Aorta (tissue), 5 donors: ENCODE measurements around the gene DHCR24. TPM values are rescaled to one million over a fixed set of nuclear protein-coding genes. Genes with fewer than 3 reads are reported as not detected.
A peak's percentile ranks its signal among the peaks of the same experiment; 100 is the strongest.

Source experiments
- ATAC-seq: fragments of 200-7000 bp; cut with Tn5 transposase; one replicate; pipeline ENCODE4 v1.9.1; 2022; ENCODE audit warnings: moderate library complexity; ENCODE audit not compliant: low FRiP score
- DNase-seq, 2 donors: peaks; one replicate each; pipeline ENCODE4 v3.0.0-alpha.2; 2020
- H3K27ac ChIP-seq, 2 donors: one replicate each; pipeline ENCODE4 v1.5.1; 2013; ENCODE audit warnings: low read length in 2 of 2, mild to moderate bottlenecking in 2 of 2, moderate library complexity in 2 of 2, control low read depth in 1 of 2, inconsistent platforms in 1 of 2, low read depth in 1 of 2
- H3K27me3 ChIP-seq, 2 donors: one replicate each; pipeline ENCODE4 v1.6.1; 2013; ENCODE audit warnings: control low read depth in 1 of 2, low read length in 1 of 2, mild to moderate bottlenecking in 1 of 2, moderate library complexity in 1 of 2; ENCODE audit not compliant: insufficient read depth in 2 of 2, control insufficient read depth in 1 of 2
- H3K36me3 ChIP-seq, 2 donors: one replicate each; pipeline ENCODE4 v1.6.1; 2013; ENCODE audit warnings: control low read depth in 1 of 2, low read length in 1 of 2, mild to moderate bottlenecking in 1 of 2; ENCODE audit not compliant: insufficient read depth in 2 of 2, control insufficient read depth in 1 of 2
- H3K4me1 ChIP-seq, 2 donors: one replicate each; pipeline ENCODE4 v1.6.1; 2013; ENCODE audit warnings: low read length in 2 of 2, control low read depth in 1 of 2, mild to moderate bottlenecking in 1 of 2, moderate library complexity in 1 of 2; ENCODE audit not compliant: insufficient read depth in 2 of 2, control insufficient read depth in 1 of 2
- H3K4me3 ChIP-seq, 2 donors: one replicate each; pipeline ENCODE4 v1.5.1; 2013; ENCODE audit warnings: low read length in 2 of 2, control low read depth in 1 of 2, mild to moderate bottlenecking in 1 of 2
- H3K9me3 ChIP-seq: one replicate; pipeline ENCODE4 v1.6.1; 2013; ENCODE audit warnings: mild to moderate bottlenecking, low read length; ENCODE audit not compliant: control insufficient read depth
- WGBS, 2 donors: extraction: QIAGEN DNeasy Blood & Tissue Kit; methylation state at CpG; one replicate each; pipeline ENCODE4 v1.1.7; 2013; 5-methylcytosine and 5-hydroxymethylcytosine counted together
- intact Hi-C, 2 donors: fragments of 100-400 bp; cut with DNase I; formaldehyde crosslinking; loops; one replicate each; pipeline versions ENCODE4 v1.14.2 to v1.15.0; 2022
- polyA plus RNA-seq, 2 donors: library from polyadenylated mRNA; stranded (reverse); fragments of 200-250 nt; gene quantifications; one replicate each; pipeline ENCODE4 v1.2.3, GENCODE V29; 2013
- total RNA-seq, 2 donors: library from RNA; stranded (reverse); fragmentation: NEBNext Ultra II Directional; extraction: Animal tissue kit (Norgen Biotek cat#: 25700); gene quantifications; one replicate each; pipeline ENCODE4 v1.2.1, GENCODE V29; 2021
- donor health status: healthy with polysubstance abuse.
- donor health status: Bipolar disorder and iron deficiency.
- donor health status: DM: no; HTN: no; CAD: no.
- donor health status: DM: no; HTN: no; CAD: no.
- donor health status: DM: yes; HTN: yes; CAD: no.

The DHCR24 gene
- total and polyA plus RNA-seq, 4 donors: 5.1 to 29.6 (median 16.0) TPM

DNA sequence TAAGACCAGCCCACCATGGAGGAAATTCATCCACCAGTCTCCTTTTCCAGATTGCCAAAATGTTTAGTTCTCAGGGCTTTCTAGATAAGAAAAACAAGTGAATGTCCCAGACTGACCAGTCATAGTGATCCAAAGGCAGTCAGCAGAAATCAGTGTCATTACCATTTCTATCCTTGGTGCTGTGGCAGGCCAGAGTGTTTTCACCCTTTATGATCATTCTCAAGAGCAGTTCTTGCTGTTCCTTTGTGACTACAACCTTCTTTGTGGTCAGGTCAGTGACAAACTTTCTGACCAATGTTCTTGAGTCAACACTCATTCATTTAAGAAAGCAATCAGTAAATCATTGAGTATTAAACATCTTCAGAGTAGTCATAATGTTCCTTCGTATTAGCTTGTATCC lies 7.3 kb upstream of the DHCR24 start:
- ATAC-seq (no peak), DNase-seq (no peak)
- Histone ChIP-seq H3K4me3 (no peak overlapping the region), H3K36me3 (no peaks in the 10 kb centered on the region), H3K27me3 (no peaks in the 10 kb centered on the region), H3K27ac (no peak overlapping the region), H3K9me3 (no peaks in the 10 kb centered on the region), H3K4me1 (no peaks in the 10 kb centered on the region)
- 94 to 95% methylated on average over 1 of the region's 1 CpG for WGBS, 2 donors
- intact Hi-C loops: no loop called here

DNA sequence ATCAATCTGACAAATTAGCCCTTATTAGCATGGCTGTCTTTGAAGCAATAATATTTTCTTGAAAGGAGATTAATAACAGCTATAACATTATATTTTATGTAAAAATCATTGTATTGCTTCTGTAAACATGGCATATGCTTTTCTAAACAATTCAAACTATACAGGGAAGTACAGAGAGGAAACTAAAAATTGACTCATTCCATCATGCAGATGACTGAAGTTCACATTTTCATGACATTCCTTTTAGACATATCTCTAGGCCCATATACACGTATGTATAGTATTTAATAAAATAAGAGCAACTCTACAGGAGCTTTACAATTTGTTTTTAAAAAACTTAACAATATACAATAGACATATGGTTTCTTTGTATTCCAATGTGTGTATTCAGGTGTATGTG lies 5.6 kb upstream of the DHCR24 start:
- H3K4me1 ChIP-seq: no peaks in the 10 kb centered on the region
- H3K36me3 ChIP-seq: no peaks in the 10 kb centered on the region
- DNase-seq: no peak
- WGBS, 2 donors: 55 to 65% methylated on average over 1 of the region's 1 CpG
- ATAC-seq: no peak
- H3K9me3 ChIP-seq: no peaks in the 10 kb centered on the region
- H3K27ac ChIP-seq: no peak overlapping the region
- no peak overlapping the region for H3K4me3 ChIP-seq
- no peaks in the 10 kb centered on the region for H3K27me3 ChIP-seq
- intact Hi-C loops: no loop called here

DNA sequence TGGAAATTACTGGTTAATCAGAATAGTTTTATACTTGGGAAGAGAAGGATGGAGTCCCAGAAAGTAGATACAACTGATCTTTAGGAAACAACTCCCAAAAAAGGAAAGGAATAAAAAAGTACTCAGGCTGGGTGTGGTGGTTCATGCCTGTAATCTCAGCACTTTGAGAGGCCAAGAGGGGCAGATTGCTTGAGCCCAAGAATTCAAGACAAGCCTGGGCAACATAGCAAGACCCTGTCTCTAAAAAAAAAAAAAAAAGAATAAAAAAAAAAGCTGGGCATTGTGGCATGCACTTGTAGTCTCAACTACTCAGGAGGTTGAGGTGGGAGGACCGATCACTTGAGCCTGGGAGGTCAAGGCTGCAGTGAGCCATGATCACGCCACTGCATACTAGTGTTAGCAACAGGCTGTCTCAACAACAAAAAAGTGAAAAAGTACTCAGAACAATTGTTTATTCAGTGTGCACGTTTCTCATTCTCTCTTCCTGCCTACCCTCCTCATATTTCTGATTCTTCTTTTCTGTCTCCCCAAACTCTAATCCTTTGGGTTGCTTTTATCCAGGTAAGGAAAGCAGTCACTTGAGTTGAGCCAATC lies 2.2 kb upstream of the DHCR24 start:
- 76 to 84% methylated on average over 3 of the region's 3 CpGs for WGBS, 2 donors
- no peak for ATAC-seq
- Histone ChIP-seq H3K4me3 (no peak overlapping the region), H3K36me3 (no peaks in the 10 kb centered on the region), H3K27ac (no peak overlapping the region), H3K4me1 (peaks cover 0 to 2% of the 10 kb centered on the region in 2 donors), H3K9me3 (no peaks in the 10 kb centered on the region), H3K27me3 (no peaks in the 10 kb centered on the region)
- no peak for DNase-seq
- intact Hi-C loops: no loop called here

DNA sequence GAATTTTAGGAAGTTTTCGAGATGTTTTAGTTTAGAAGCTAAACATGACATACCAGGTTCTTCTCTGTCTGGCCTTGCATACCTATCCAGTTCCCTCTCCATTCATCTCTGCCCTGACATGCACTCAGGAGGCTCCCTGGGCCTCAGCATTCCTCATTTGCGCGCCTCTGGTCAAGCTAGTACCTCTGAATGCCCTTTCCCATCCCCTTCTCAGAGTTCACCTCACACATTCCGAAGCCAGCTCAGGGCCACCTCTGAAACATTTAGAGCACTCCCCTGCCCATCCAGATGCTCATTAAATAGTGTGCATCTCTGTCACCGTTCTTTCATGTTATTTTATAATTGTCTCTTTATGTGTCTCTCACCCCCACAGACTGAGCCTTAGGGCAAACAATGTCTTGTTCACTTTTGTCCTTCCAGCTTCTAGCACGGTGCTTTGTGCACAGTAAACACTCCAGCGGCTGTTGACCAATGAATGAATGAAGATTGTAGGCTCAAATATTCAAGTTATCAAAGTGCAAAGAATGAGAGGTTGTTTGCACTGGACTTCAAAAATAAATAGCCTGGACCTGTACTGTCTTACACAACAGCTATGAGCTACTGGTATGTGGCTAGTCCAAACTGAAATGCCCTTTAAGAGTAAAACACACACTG lies 1.2 kb upstream of the DHCR24 start:
- ATAC-seq (no peak), DNase-seq (no peak)
- H3K27ac ChIP-seq: no peak overlapping the region
- H3K36me3 ChIP-seq: no peaks in the 10 kb centered on the region
- peaks cover 0 to 2% of the 10 kb centered on the region in 2 donors for H3K4me1 ChIP-seq
- no peaks in the 10 kb centered on the region for H3K27me3 ChIP-seq
- H3K9me3 ChIP-seq: no peaks in the 10 kb centered on the region
- 94 to 95% methylated on average over 7 of the region's 7 CpGs for WGBS, 2 donors
- intact Hi-C loops: no loop called here
- no peak overlapping the region for H3K4me3 ChIP-seq

DNA sequence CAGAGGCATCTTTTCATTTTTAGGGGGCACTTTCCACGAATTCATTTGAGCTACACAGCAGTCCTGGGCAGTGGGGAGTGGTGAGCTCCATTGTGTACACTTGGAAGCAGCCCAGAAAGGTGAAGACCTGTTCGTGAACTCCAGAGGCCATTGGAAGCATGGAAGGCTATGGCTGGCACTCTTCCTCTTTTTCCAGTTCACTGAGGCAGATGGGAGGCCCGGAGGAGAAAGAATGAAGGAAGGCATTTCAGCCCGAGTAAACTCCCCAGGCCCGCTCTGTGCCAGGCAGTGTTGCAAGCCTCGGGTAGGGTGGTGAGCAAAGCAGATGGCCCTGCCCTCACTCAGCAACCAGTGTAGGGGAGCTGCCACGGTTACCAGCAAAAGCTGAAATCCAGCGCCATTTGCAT lies 673 bp upstream of the DHCR24 start:
- Histone ChIP-seq H3K9me3 (no peaks in the 10 kb centered on the region), H3K4me1 (peaks cover 0 to 2% of the 10 kb centered on the region in 2 donors), H3K36me3 (no peaks in the 10 kb centered on the region), H3K27me3 (no peaks in the 10 kb centered on the region), H3K4me3 (peak overlapping the region; percentile 53 to 75), H3K27ac (no peak overlapping the region)
- DNase-seq: peak in 1 of 2 donors; percentile 83
- WGBS, 2 donors: 37 to 40% methylated on average over 8 of the region's 8 CpGs
- intact Hi-C loops: no loop called here
- peak; percentile 61 for ATAC-seq

DNA sequence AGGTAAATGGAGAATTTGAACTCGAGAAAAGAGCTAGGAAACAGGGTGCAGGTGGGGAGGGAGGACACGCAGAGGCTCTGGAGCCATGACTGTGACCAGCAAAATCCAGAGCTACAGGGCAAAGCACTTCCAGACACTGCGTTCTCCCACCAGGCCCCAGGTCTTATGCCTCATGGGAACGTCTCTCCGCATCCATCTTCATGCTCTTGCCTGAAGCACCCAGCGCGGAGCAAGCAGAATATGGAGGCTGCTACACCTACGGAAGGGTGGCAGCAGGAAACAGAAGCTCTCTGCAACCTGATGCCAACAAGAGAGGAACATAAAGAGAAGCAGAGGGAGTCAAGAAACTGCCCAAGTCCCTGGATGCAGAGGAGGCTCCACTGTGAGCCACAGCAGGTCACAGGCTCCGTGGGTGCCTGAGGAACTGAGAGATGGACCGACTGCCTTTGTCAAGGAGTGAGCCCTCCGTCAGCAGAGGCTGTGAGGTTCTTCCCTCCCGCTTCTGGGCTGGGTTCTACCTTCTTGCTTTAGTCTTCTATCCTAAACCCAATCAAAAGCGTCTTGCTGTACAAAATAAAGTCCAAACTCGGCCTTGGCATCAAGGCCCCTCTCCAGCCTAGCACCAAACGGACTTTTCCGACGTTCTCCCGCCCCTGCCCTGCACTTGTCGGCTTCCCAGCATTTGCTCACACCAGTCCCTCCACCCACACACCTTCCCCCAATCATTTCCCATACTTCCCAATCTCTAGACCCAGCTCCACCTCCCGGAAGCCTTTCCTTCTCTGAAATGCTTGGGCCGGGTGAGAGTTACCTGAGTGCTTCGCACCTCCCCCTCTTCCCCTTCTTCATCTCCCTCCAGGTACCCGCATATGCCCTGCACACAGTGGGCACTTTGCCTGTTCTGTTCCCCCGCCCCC lies 930 bp downstream of the DHCR24 start:
- WGBS, 2 donors: 39 to 41% methylated on average over 24 of the region's 24 CpGs
- Histone ChIP-seq H3K9me3 (no peaks in the 10 kb centered on the region), H3K27me3 (no peaks in the 10 kb centered on the region), H3K4me3 (peak overlapping the region; percentile 14 to 53), H3K4me1 (peaks cover 0 to 2% of the 10 kb centered on the region in 2 donors), H3K36me3 (no peaks in the 10 kb centered on the region), H3K27ac (no peak overlapping the region)
- intact Hi-C loops: no loop called here
- no peak for DNase-seq
- no peak for ATAC-seq

DNA sequence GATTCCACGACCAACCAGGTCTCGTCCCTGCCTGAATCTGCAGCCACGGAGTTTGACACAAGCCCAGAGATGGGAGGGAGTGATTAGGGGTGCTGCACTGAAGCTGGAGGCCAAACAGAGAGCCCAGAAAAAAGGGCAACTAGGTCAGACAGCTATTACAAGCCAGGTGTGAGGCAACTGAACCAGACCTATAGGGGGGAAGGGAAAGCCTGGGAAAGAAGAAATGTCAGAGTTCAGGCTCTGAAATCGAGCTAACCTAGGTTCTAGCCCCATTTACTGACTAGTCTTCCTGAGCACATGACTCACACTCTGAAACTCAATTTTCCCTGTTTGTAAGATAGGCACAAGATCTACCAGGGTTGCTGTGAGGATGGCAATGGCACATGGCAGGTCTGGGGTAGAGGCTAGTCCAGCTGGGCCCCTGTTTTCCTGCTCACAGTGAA lies 1.7 kb downstream of the DHCR24 start:
- DNase-seq: no peak
- Histone ChIP-seq H3K27ac (no peak overlapping the region), H3K4me3 (no peak overlapping the region), H3K9me3 (no peaks in the 10 kb centered on the region), H3K36me3 (no peaks in the 10 kb centered on the region), H3K4me1 (peaks cover 0 to 2% of the 10 kb centered on the region in 2 donors), H3K27me3 (no peaks in the 10 kb centered on the region)
- intact Hi-C loops: no loop called here
- no peak for ATAC-seq
- WGBS, 2 donors: 96 to 97% methylated on average over 4 of the region's 4 CpGs

DNA sequence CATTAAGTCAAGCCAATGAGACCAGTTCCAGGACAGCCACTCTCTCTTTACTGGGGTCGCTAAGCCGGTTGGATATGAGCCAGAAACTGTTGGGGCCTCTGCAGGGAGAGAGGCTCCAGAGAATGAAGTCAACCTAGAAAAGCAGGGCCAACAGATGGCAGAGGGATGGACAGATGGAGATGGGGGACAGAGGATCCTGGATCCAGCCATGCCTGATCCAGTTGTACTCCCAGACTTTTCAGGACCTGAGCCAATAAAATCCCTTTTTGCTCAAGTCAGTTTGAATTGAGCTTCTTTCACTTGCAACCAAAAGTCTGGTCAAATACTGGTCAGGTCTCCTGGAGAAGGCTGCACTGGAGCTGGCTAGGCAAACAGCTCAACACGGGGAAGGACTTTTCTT lies 2.2 kb downstream of the DHCR24 start:
- H3K36me3 ChIP-seq: no peaks in the 10 kb centered on the region
- H3K27ac ChIP-seq: no peak overlapping the region
- no peaks in the 10 kb centered on the region for H3K27me3 ChIP-seq
- H3K9me3 ChIP-seq: no peaks in the 10 kb centered on the region
- peaks cover 0 to 2% of the 10 kb centered on the region in 2 donors for H3K4me1 ChIP-seq
- 73 to 76% methylated on average over 3 of the region's 3 CpGs for WGBS, 2 donors
- intact Hi-C loops: no loop called here
- no peak overlapping the region for H3K4me3 ChIP-seq
- DNase-seq: no peak
- no peak for ATAC-seq
